ENCODE data around the gene INAVA. TPM values are rescaled to one million over a fixed set of nuclear protein-coding genes. Genes with fewer than 3 reads are reported as not detected.

The INAVA gene
- total RNA-seq, 1 donor from 2014 or later: 35.8 TPM

DNA sequence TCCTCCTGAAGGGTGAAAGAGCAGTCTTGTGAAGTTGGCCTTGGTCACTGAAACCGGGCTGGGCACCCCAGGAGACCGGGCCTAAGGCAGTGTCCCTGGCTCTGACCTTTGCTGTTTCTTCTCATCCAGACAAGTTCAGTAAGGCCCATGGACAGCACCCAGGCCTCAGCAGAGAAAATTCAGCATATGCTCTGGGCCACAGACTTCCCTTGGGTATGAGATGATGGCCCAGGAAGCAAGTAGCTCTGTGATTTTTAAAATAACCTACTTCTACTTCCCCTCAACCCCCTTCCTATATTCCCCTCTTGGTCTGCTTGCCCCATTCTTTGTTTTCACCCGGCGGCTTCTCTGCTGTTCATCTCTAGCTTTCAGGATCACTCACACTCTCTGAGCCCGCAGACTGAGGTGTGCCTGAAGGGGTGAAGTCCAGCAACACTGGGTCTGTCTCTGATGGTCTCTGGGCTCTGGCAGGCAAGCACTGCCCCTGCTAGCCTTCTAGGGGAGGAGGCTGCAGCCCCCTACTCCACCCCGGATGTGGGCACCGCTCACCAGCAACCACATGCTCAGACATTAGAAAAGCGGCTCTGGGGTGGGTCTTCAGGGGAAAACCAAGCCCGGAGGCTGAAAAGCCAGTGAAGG is 24.8 kb upstream of the INAVA start:
- Mint-ChIP-seq H3K4me1 (ENCODE audit: unreplicated experiment) (no peaks in the 10 kb centered on the region), H3K27me3 (ENCODE audit: unreplicated experiment) (peaks cover 7% of the 10 kb centered on the region), H3K4me3 (ENCODE audit: unreplicated experiment) (no peak overlapping the region), H3K36me3 (ENCODE audit: low read depth, unreplicated experiment) (no peaks in the 10 kb centered on the region), H3K27ac (ENCODE audit: unreplicated experiment) (no peak overlapping the region), H3K9me3 (ENCODE audit: unreplicated experiment) (no peaks in the 10 kb centered on the region)
- TF ChIP-seq, protein P1, sequence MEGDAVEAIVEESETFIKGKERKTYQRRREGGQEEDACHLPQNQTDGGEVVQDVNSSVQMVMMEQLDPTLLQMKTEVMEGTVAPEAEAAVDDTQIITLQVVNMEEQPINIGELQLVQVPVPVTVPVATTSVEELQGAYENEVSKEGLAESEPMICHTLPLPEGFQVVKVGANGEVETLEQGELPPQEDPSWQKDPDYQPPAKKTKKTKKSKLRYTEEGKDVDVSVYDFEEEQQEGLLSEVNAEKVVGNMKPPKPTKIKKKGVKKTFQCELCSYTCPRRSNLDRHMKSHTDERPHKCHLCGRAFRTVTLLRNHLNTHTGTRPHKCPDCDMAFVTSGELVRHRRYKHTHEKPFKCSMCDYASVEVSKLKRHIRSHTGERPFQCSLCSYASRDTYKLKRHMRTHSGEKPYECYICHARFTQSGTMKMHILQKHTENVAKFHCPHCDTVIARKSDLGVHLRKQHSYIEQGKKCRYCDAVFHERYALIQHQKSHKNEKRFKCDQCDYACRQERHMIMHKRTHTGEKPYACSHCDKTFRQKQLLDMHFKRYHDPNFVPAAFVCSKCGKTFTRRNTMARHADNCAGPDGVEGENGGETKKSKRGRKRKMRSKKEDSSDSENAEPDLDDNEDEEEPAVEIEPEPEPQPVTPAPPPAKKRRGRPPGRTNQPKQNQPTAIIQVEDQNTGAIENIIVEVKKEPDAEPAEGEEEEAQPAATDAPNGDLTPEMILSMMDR (IDR thresholded peaks at IDR 0.05; ENCODE audit: unreplicated experiment): no peak
- DNase-seq (ENCODE audit: low spot score): no peak

DNA sequence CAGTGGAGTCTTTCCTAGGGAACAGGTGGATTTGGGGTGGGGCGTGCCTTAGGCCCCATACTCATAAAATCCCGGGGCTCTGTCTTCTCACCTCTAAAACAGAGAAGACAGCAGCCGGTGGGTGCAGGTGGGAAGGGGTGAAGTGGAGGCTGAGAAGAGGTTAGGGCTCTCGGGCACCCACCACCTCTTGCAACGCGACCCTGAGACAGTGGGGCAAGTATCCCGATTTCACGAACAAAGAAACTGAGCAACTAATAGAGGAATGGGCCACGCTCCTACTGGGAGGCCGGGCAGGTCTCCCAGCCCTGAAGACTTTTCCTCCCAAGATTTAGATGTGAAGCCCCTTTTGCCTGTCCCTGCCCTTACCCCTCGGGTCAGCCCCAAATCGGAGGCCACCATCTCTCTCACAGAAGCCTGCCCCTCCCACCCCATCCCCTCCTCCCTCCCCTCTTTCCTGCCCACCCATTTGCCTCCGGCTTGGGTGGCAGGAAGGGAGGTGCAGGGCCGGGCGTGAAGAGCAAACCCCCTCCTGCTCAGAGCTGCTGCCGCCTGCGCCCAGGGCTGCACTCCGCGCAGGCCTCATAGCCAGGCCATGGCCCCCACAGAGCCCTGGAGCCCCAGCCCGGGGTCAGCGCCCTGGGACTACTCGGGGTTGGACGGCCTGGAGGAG is 22.1 kb upstream of the INAVA start, which contains the start of gene GPR25:
Gene GPR25 (plus strand): TSS at position 536 of the 670 bp plus-strand sequence. CDS start 57 bp downstream, at position 593.
- Mint-ChIP-seq H3K27ac (ENCODE audit: unreplicated experiment) (no peak within 1 kb of the TSS), H3K9me3 (ENCODE audit: unreplicated experiment) (no peaks in the 10 kb centered on the region), H3K4me3 (ENCODE audit: unreplicated experiment) (no peak within 1 kb of the TSS), H3K4me1 (ENCODE audit: unreplicated experiment) (peaks cover 10% of the 10 kb centered on the region), H3K36me3 (ENCODE audit: low read depth, unreplicated experiment) (no peaks in the 10 kb centered on the region), H3K27me3 (ENCODE audit: unreplicated experiment) (peaks cover 7% of the 10 kb centered on the region)
- no peak for DNase-seq (ENCODE audit: low spot score)
- TF ChIP-seq, protein P1 (IDR thresholded peaks at IDR 0.05; ENCODE audit: unreplicated experiment): no peak

DNA sequence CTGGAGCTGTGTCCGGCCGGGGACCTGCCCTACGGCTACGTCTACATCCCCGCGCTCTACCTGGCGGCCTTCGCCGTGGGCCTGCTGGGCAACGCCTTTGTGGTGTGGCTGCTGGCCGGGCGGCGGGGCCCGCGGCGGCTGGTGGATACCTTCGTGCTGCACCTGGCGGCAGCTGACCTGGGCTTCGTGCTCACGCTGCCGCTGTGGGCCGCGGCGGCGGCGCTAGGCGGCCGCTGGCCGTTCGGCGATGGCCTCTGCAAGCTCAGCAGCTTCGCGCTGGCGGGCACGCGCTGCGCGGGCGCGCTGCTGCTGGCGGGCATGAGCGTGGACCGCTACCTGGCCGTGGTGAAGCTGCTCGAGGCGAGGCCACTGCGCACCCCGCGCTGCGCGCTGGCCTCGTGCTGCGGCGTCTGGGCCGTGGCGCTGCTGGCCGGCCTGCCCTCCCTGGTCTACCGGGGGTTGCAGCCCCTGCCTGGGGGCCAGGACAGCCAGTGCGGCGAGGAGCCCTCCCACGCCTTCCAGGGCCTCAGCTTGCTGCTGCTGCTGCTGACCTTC is 21.5 kb upstream of the INAVA start:
- no peaks in the 10 kb centered on the region for H3K36me3 Mint-ChIP-seq (ENCODE audit: low read depth, unreplicated experiment)
- no peak for DNase-seq (ENCODE audit: low spot score)
- H3K4me3 Mint-ChIP-seq (ENCODE audit: unreplicated experiment): no peak overlapping the region
- no peaks in the 10 kb centered on the region for H3K9me3 Mint-ChIP-seq (ENCODE audit: unreplicated experiment)
- no peak overlapping the region for H3K27ac Mint-ChIP-seq (ENCODE audit: unreplicated experiment)
- peaks cover 7% of the 10 kb centered on the region for H3K27me3 Mint-ChIP-seq (ENCODE audit: unreplicated experiment)
- TF ChIP-seq, protein P1 (IDR thresholded peaks at IDR 0.05; ENCODE audit: unreplicated experiment): no peak
- peaks cover 10% of the 10 kb centered on the region for H3K4me1 Mint-ChIP-seq (ENCODE audit: unreplicated experiment)

DNA sequence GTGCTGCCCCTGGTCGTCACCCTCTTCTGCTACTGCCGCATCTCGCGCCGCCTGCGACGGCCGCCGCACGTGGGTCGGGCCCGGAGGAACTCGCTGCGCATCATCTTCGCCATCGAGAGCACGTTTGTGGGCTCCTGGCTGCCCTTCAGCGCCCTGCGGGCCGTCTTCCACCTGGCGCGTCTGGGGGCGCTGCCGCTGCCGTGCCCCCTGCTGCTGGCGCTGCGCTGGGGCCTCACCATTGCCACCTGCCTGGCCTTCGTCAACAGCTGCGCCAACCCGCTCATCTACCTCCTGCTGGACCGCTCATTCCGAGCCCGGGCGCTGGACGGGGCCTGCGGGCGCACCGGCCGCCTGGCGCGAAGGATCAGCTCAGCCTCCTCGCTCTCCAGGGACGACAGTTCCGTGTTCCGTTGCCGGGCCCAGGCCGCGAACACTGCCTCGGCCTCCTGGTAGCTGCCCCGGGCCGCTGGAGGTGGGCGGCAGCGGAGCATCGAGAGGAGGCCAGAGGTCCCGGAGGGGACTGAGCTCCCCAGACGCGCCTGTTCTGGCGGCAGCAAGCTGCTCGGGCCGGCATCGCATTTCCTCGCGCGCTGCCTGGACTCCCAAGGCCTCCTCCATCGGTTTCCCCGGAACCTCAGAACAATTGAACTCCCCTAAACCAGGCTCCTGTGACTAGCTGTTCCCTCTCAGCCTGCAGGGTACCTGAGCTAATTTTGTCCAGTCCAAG is 20.9 kb upstream of the INAVA start:
- TF ChIP-seq, protein P1 (IDR thresholded peaks at IDR 0.05; ENCODE audit: unreplicated experiment): no peak
- H3K27ac Mint-ChIP-seq (ENCODE audit: unreplicated experiment): no peak overlapping the region
- H3K9me3 Mint-ChIP-seq (ENCODE audit: unreplicated experiment): no peaks in the 10 kb centered on the region
- H3K27me3 Mint-ChIP-seq (ENCODE audit: unreplicated experiment): peaks cover 7% of the 10 kb centered on the region
- no peaks in the 10 kb centered on the region for H3K36me3 Mint-ChIP-seq (ENCODE audit: low read depth, unreplicated experiment)
- H3K4me3 Mint-ChIP-seq (ENCODE audit: unreplicated experiment): no peak overlapping the region
- peaks cover 10% of the 10 kb centered on the region for H3K4me1 Mint-ChIP-seq (ENCODE audit: unreplicated experiment)
- DNase-seq (ENCODE audit: low spot score): no peak
